Colon (tissue), 2 donors: Measurements from ENCODE around the gene SH3GL2.

Source experiments
- FAIRE-seq: peaks from 2 replicates; lab custom pipeline; 2012; peaks lifted over from hg19 to GRCh38; lab: Jason Lieb, UNC
- donor health status: control.
- donor health status: control.

The SH3GL2 gene

GRCh38 chr9:17813798-17814197 lies 234.9 kb downstream of the SH3GL2 start:
- FAIRE-seq = no peak

DNA sequence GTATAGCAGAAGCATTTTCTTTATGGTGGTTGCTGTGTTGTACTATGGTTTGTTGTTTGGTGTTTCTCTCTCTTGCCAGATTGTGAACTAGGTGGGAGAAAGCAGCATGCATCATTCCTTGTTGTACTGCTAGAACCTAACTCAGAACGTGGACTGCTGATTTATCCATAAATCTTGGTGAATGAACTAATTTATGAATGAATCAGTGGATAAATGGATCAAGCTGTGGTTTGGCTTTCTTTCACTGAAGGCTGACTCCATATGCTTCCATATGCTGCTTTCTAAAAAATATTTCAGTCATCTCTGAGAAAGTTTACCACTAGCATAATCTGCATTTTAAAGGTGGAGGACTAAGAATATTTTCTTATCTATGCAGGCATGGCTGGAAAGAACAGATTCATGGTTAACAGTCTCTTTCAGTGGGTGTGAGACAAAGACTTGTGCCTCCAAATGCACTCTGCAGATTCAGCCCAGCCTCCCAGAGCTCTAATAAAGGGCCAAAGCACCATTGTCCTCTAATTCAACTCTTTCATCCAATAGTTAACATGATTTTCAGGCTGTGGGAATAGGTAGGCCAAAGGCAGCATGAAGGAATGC lies 237.7 kb downstream of the SH3GL2 start:
- FAIRE-seq = no peak

GRCh38 chr9:17824191-17824590 lies 245.3 kb downstream of the SH3GL2 start:
- no peak for FAIRE-seq

DNA sequence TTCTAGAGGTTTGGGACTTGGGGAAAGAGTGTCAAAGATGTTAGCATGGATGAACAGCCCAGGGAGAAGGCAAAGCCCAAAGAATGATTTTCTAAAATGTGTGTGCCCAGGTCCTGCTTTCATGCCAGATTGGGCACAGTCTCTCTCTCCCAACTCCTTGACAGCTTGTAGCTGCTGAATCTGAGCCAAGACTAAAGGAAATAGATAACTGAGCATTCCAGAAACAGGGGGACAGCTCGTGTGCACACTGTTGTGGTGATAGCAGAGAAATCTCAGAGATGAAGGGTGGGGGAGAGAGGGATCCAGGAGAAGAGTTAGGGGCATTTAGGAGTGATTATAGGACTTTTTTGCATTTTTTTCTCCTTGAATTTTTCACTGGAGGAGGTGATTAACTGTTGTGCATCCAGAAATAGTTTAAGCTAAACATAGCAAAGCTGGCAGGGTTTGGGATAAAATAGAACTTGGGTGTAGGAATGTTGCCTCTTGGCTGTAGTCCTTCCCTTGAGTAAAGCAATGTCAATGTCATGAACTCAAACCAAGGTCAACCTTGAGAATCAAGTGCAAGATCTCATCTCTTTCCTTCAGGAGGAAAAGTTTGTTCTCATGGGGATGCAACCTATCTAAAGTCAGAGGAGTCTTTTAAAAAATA lies 245.9 kb downstream of the SH3GL2 start:
- FAIRE-seq = no peak

GRCh38 chr9:17825265-17825659 lies 246.4 kb downstream of the SH3GL2 start:
- FAIRE-seq = no peak

- no peak for FAIRE-seq
Measured at GRCh38 chr9:17829064-17829463, 250.2 kb downstream of the SH3GL2 start.

GRCh38 chr9:17829812-17830385 lies 251.0 kb downstream of the SH3GL2 start:
- FAIRE-seq = no peak

DNA sequence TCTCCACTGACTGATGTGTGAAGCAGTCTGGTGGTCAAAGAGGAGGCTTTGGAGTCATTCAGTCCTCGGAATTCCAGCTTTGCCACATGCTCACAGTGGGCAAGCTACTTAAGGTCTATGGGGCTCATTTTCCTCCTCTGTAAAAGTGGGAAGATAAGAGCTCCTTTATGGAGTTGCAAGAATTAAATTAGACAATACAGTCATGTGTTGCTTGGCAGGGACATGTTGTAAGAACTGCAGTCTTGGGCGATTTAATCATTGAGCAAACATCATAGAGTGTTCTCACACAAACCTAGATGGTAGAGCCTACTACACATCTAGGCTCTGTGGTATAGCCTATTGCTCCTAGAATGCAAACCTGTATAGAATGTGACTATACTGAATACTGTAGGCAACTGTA lies 253.9 kb downstream of the SH3GL2 start:
- no peak for FAIRE-seq

DNA sequence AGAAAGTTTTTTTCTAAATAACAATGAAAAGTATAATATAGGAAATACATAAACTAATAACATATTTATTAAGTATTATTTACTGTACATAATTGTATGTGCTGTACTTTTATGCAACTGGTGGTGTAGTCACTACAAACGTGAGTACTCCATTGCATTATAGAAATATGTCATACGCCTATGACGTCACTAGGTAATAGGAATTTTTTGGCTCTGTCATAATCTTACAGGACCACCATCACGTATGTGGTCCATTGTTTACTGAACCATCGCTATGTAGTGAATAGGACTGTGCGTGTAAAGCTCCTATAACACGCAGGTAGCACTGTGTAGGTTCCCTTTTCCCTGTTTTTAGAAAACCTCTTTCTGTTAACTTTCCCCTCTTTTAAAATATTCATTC lies 255.0 kb downstream of the SH3GL2 start:
- FAIRE-seq = no peak

DNA sequence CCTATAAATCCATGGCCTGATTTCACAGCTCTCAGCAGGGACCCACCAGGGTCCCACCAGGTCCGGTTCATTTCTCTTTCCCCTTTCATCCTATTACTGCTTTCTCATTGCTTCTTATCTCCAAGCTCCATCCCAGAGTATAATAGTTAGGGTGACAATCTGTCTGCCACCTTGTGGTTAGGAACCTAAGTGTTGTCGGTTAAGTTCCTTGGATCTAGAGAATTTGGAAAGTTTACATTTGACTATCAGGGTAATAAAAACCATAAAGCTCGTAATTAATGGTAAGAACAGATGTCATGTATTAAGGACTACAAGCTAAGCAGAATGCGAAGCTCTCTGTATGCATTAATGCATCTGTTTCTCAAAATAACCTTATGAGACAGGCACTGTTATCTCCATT lies 259.1 kb downstream of the SH3GL2 start:
- no peak for FAIRE-seq

DNA sequence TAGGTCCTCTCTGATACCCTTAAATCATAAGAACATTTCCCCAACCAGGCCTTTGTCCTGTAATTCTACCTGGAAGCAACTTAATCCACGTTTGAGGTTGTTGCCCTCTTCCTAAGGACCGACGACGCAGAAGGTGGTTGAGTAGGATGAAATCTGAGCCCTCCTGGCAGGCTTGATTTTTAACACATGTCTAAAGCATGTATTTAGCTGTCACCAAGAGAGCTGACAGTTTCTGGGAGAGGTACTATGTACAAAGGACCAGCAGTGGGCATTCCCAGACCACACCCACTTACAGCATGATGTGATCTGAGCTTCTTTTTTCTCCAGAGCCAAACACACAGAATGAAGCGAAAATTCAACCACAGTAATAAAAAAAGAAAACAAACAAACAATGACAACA lies 260.9 kb downstream of the SH3GL2 start:
- FAIRE-seq = no peak

DNA sequence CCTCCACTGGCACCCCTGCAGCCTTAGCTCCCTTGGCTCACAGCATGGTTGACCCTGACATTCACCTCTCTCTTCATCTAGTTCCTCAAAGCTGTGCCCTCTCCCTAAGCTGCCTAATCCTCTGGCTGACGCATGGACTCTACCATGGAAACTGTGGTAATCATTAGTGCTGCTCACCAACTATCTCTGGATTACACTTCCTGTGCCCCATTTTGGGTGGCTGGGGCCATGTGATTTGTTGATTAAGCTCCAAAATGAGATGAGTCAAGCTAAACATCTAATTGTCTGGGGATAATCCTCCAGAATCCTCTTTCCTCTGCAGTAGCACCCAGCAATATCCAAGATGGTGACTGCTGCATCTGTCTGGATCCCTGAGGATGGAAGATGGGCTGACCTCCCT lies 264.4 kb downstream of the SH3GL2 start:
- FAIRE-seq = no peak
